Left lung (tissue), 10 donors: ENCODE measurements around the gene RPS6KA2. TPM values are rescaled to one million over a fixed set of nuclear protein-coding genes. Genes with fewer than 3 reads are reported as not detected.

Source experiments
- ATAC-seq: fragments of 200-7000 bp; cut with Tn5 transposase; one replicate; pipeline ENCODE4 v1.9.1; 2020; ENCODE audit warnings: moderate library complexity
- DNase-seq, 4 donors: peaks; one replicate each; pipeline ENCODE4 v3.0.0-alpha.2; 2013 to 2020
- H3K27ac ChIP-seq, 2 donors: fragments of 200-600 bp; sonication (generic) in 1 of 2; one replicate each; pipeline versions ENCODE4 v1.5.0 to v1.8.0; 2020 to 2021
- H3K27me3 ChIP-seq, 2 donors: fragments of 200-600 bp; sonication (generic) in 1 of 2; one replicate each; pipeline versions ENCODE4 v1.5.0 to v1.8.0; 2020 to 2021
- H3K36me3 ChIP-seq, 2 donors: fragments of 200-600 bp; sonication (generic) in 1 of 2; one replicate each; pipeline versions ENCODE4 v1.5.0 to v1.8.0; 2020 to 2021
- H3K4me1 ChIP-seq, 2 donors: fragments of 200-600 bp; one replicate each; pipeline ENCODE4 v1.8.0; 2021
- H3K4me3 ChIP-seq, 2 donors: fragments of 200-600 bp; sonication (generic) in 1 of 2; one replicate each; pipeline versions ENCODE4 v1.5.0 to v1.8.0; 2020 to 2021; ENCODE audit warnings: mild to moderate bottlenecking in 1 of 2
- H3K9me3 ChIP-seq, 2 donors: fragments of 200-600 bp; sonication (generic) in 1 of 2; one replicate each; pipeline versions ENCODE4 v1.5.0 to v1.8.0; 2020 to 2021
- intact Hi-C, 2 donors: fragments of 100-400 bp; cut with DNase I; formaldehyde crosslinking; loops; one replicate each; pipeline versions ENCODE4 v1.11.2 to v1.14.2; 2022
- polyA plus RNA-seq, 6 donors: library from polyadenylated mRNA; unstranded; fragments of 120-200 nt; gene quantifications; one replicate each; pipeline ENCODE4 v1.2.1, GENCODE V29; 2013; ENCODE audit not compliant: insufficient read length in 6 of 6
- total RNA-seq, 2 donors: library from RNA; stranded (reverse); fragmentation: NEBNext Ultra II Directional; extraction: Animal tissue kit (Norgen Biotek cat#: 25700); gene quantifications; one replicate each; pipeline ENCODE4 v1.2.1, GENCODE V29; 2021
- TF ChIP-seq, protein P1 (sequence below), 2 donors: fragments of 200-600 bp; sonication (generic) in 1 of 2; IDR thresholded peaks; one replicate each; pipeline versions ENCODE4 v1.5.0 to v1.8.0; 2021; ENCODE audit warnings: antibody characterized with exemption in 2 of 2
- donor health status: DM: no; HTN: yes; CAD: no.
- donor health status: DM: no; HTN: no; CAD: no.

The RPS6KA2 gene
- total and polyA plus RNA-seq, 8 donors = 42.0 to 160 (median 48.0) TPM

DNA sequence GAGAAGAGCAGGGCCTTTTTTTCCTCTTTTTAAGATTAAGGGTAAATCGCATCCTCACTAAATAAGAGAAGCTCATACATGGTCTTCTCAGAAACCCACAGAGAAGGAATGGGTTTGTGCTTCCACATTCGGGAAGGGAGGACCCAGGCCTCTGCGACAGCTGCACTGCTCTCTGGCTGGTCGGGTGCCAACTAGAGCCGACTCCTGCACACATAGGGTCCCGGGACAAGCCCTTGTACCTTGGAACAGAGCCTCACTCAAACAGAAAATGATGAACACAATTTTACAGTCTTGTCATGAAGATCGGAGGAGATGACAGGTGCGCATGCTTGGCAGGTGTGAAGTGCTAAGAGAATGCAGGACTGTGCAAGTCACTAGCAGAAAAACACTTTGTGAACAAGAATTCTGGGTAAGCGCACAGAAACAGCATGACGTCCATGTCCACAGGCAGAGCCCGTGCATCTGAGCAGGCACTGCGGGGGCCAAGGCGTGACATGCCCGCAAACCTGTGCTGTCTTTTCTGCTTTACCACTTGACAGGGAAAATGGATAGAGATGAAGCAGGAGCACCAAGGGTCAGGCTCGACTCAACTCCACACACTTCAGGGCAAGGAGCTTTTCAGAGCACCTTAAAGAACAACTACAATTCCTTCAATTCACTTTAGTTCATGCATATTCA is 143.3 kb downstream of the RPS6KA2 start:
- Histone ChIP-seq H3K27ac (no peak overlapping the region), H3K36me3 (peaks cover 0 to 88% of the 10 kb centered on the region in 2 donors), H3K9me3 (no peaks in the 10 kb centered on the region), H3K4me1 (peaks cover 0 to 16% of the 10 kb centered on the region in 2 donors), H3K4me3 (no peak overlapping the region), H3K27me3 (no peaks in the 10 kb centered on the region)
- no peak for ATAC-seq
- intact Hi-C loops = no loop called here
- TF ChIP-seq, protein P1, sequence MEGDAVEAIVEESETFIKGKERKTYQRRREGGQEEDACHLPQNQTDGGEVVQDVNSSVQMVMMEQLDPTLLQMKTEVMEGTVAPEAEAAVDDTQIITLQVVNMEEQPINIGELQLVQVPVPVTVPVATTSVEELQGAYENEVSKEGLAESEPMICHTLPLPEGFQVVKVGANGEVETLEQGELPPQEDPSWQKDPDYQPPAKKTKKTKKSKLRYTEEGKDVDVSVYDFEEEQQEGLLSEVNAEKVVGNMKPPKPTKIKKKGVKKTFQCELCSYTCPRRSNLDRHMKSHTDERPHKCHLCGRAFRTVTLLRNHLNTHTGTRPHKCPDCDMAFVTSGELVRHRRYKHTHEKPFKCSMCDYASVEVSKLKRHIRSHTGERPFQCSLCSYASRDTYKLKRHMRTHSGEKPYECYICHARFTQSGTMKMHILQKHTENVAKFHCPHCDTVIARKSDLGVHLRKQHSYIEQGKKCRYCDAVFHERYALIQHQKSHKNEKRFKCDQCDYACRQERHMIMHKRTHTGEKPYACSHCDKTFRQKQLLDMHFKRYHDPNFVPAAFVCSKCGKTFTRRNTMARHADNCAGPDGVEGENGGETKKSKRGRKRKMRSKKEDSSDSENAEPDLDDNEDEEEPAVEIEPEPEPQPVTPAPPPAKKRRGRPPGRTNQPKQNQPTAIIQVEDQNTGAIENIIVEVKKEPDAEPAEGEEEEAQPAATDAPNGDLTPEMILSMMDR (IDR thresholded peaks at IDR 0.05) = no peak
- DNase-seq = peak in 1 of 4 donors; percentile 52

DNA sequence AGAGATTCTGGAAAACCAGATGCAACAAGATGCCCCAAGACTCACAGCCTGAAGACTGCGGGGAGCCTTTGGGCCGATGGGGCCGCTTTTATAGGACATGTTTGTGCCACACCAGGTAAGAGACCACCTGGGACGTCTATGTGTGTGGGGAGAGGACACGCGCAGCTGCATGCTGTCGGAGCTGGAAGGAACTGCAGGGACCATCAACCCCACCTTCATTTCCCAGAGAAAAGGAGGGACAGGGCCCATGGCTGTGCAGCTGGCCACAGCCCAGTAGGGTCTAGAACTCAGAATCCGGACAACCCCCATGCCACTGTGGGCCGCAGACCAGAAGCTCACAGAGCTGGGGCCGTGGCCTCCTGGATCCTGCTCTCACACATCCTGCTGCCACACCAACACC is 144.0 kb downstream of the RPS6KA2 start:
- DNase-seq = peak in 1 of 4 donors; percentile 59
- Histone ChIP-seq H3K27ac (no peak overlapping the region), H3K36me3 (peaks cover 0 to 89% of the 10 kb centered on the region in 2 donors), H3K4me3 (no peak overlapping the region), H3K9me3 (no peaks in the 10 kb centered on the region), H3K27me3 (no peaks in the 10 kb centered on the region), H3K4me1 (peaks cover 0 to 10% of the 10 kb centered on the region in 2 donors)
- no peak for ATAC-seq
- intact Hi-C loops = no loop called here
- TF ChIP-seq, protein P1 (IDR thresholded peaks at IDR 0.05) = no peak

DNA sequence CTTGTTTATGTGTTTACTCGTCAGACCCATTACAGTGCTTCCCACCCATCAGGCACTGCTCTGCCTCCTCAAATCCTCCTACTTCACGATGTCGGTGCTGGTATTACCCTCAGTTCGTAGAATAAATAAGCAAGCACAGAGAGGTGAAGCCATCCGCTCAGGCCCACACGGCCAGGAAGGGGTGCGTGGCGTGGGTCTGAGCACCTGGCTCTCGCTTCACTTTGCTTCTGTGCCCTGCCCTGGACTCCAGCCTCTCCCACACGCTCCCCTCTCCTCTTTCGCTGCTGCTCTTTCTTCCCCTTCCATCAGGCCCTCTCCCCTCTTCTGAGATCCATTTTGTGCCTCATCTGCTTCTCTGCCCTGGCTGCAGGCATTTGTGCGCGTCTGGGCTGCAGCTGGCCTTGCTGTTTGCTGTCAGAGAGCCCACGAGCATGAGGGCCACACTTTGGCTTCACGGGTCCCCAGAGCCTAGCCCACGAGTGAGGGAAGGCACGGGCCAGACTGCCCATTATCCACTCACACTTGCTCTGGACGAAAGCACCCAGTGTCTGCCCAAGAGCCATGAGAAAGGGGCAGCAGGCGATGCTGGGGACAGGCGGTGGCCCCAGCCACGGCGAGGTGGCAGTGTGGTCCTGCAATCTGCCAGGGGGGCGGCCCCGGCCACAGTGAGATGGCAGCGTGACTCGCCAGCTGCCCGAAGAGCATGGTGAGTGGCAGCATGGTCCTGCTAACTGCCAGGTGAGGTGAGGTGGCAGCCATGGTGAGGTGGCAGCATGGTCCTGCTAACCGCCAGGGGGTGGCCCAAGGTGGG is 148.1 kb downstream of the RPS6KA2 start:
- H3K4me3 ChIP-seq = no peak overlapping the region
- peaks cover 0 to 80% of the 10 kb centered on the region in 2 donors for H3K36me3 ChIP-seq
- ATAC-seq = no peak
- TF ChIP-seq, protein P1 (IDR thresholded peaks at IDR 0.05) = no peak
- peak in 1 of 4 donors; percentile 67 for DNase-seq
- H3K27me3 ChIP-seq = no peaks in the 10 kb centered on the region
- intact Hi-C loops = no loop called here
- H3K9me3 ChIP-seq = no peaks in the 10 kb centered on the region
- H3K27ac ChIP-seq = no peak overlapping the region
- no peaks in the 10 kb centered on the region for H3K4me1 ChIP-seq

DNA sequence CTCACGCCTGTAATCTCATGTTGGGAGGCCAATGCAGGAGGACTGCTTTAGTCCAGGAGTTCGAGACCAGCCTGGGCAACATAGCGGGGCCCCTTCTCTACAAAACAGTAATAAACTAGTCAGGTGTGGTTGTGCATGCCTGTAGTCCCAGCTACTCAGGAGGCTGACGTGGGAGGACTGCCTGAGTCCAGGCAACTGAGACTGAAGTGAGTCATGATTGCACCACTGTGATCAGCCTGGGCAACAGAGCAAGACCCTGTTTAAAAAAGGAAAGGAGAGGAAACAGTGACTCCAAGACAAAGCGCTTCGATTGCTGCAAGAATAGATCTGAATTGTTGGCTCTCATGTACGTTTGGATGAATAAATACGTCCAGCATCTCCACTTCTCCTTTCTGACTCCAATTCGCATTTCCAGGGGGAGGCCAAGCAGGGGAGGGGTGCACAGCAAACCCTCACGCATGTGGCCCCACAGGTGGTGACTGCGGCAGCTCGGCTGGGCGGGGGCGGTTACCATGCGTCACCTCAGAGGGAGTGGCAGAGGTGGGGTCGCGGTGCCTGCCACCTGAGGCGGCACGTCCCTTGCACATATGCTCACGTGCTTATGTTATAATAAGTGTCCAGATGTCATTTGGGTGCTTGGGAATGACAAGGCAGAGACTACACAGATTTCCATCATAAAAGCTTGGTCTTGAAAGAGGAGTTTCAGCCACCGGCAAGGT is 149.2 kb downstream of the RPS6KA2 start:
- DNase-seq (peak in 1 of 4 donors; percentile 74), ATAC-seq (no peak)
- H3K27ac ChIP-seq = no peak overlapping the region
- H3K36me3 ChIP-seq = peaks cover 0 to 74% of the 10 kb centered on the region in 2 donors
- H3K4me1 ChIP-seq = no peaks in the 10 kb centered on the region
- no peaks in the 10 kb centered on the region for H3K27me3 ChIP-seq
- H3K4me3 ChIP-seq = no peak overlapping the region
- TF ChIP-seq, protein P1 (IDR thresholded peaks at IDR 0.05) = no peak
- intact Hi-C loops = no loop called here
- no peaks in the 10 kb centered on the region for H3K9me3 ChIP-seq
